HEK293 (cell line): ENCODE measurements around the gene ASB5.

Source experiments
- FEZF1 ChIP-seq: fragments of 450-650 bp; formaldehyde crosslinking; IDR thresholded peaks from 2 replicates; pipeline ENCODE4 v1.5.1; 2016; ENCODE audit warnings: missing biosample characterization, missing genetic modification characterization
- GFI1B ChIP-seq: fragments of 450-650 bp; formaldehyde crosslinking; IDR thresholded peaks from 2 replicates; pipeline ENCODE4 v1.5.1; 2016; ENCODE audit warnings: missing biosample characterization, missing genetic modification characterization
- KLF16 ChIP-seq: fragments of 450-650 bp; formaldehyde crosslinking; IDR thresholded peaks from 2 replicates; pipeline ENCODE4 v1.5.1; 2017; ENCODE audit warnings: missing biosample characterization, missing genetic modification characterization
- MYNN ChIP-seq: fragments of 450-650 bp; formaldehyde crosslinking; IDR thresholded peaks from 2 replicates; pipeline ENCODE4 v1.5.1; 2016; ENCODE audit warnings: missing biosample characterization, missing genetic modification characterization, borderline replicate concordance
- OSR2 ChIP-seq: fragments of 450-650 bp; formaldehyde crosslinking; IDR thresholded peaks from 2 replicates; pipeline ENCODE4 v1.5.1; 2016; ENCODE audit warnings: missing biosample characterization, missing genetic modification characterization
- SP7 ChIP-seq: fragments of 450-650 bp; formaldehyde crosslinking; IDR thresholded peaks from 2 replicates; pipeline ENCODE4 v1.5.1; 2016; ENCODE audit warnings: missing biosample characterization, missing genetic modification characterization
- WT1 ChIP-seq: fragments of 450-650 bp; formaldehyde crosslinking; IDR thresholded peaks from 2 replicates; pipeline ENCODE4 v1.5.1; 2016; ENCODE audit warnings: missing biosample characterization, missing genetic modification characterization
- ZBTB21 ChIP-seq: fragments of 450-650 bp; formaldehyde crosslinking; IDR thresholded peaks from 2 replicates; pipeline ENCODE4 v1.5.1; 2017; ENCODE audit warnings: missing biosample characterization, missing genetic modification characterization
- ZBTB48 ChIP-seq: fragments of 450-650 bp; formaldehyde crosslinking; IDR thresholded peaks from 2 replicates; pipeline ENCODE4 v1.5.1; 2016; ENCODE audit warnings: missing biosample characterization, missing genetic modification characterization
- ZFHX2 ChIP-seq: fragments of 450-650 bp; formaldehyde crosslinking; conservative IDR thresholded peaks from 2 replicates; pipeline ENCODE4 v1.5.1; 2016; ENCODE audit warnings: missing biosample characterization, missing genetic modification characterization
- ZFP37 ChIP-seq: fragments of 450-650 bp; formaldehyde crosslinking; IDR thresholded peaks from 2 replicates; pipeline ENCODE4 v1.5.1; 2016; ENCODE audit warnings: missing biosample characterization, missing genetic modification characterization
- ZNF24 ChIP-seq: fragments of 450-650 bp; formaldehyde crosslinking; IDR thresholded peaks from 2 replicates; pipeline ENCODE4 v1.5.1; 2016; ENCODE audit warnings: missing biosample characterization, missing genetic modification characterization
- ZNF394 ChIP-seq: fragments of 450-650 bp; formaldehyde crosslinking; IDR thresholded peaks from 2 replicates; pipeline ENCODE4 v1.5.1; 2016; ENCODE audit warnings: missing biosample characterization, missing genetic modification characterization, mild to moderate bottlenecking, moderate library complexity, borderline replicate concordance
- ZNF473 ChIP-seq: fragments of 450-650 bp; formaldehyde crosslinking; IDR thresholded peaks from 2 replicates; pipeline ENCODE4 v1.5.1; 2017; ENCODE audit warnings: missing biosample characterization, missing genetic modification characterization
- ZNF501 ChIP-seq: fragments of 450-650 bp; formaldehyde crosslinking; IDR thresholded peaks from 2 replicates; pipeline ENCODE4 v1.5.1; 2016; ENCODE audit warnings: missing biosample characterization, missing genetic modification characterization
- ZNF600 ChIP-seq: fragments of 450-650 bp; formaldehyde crosslinking; IDR thresholded peaks from 2 replicates; pipeline ENCODE4 v1.5.1; 2016; ENCODE audit warnings: missing biosample characterization, missing genetic modification characterization
- ZNF610 ChIP-seq: fragments of 450-650 bp; formaldehyde crosslinking; IDR thresholded peaks from 2 replicates; pipeline ENCODE4 v1.5.1; 2016; ENCODE audit warnings: missing biosample characterization, missing genetic modification characterization, borderline replicate concordance
- ZNF660 ChIP-seq: fragments of 450-650 bp; IDR thresholded peaks from 2 replicates; pipeline ENCODE4 v1.5.1; 2018; ENCODE audit warnings: missing biosample characterization, mild to moderate bottlenecking, missing genetic modification characterization
- ZNF664 ChIP-seq: fragments of 450-650 bp; formaldehyde crosslinking; IDR thresholded peaks from 2 replicates; pipeline ENCODE4 v1.5.1; 2016; ENCODE audit warnings: missing biosample characterization, missing genetic modification characterization
- ZNF776 ChIP-seq: fragments of 450-650 bp; formaldehyde crosslinking; IDR thresholded peaks from 2 replicates; pipeline ENCODE4 v1.5.0; 2017; ENCODE audit warnings: missing biosample characterization, missing genetic modification characterization, borderline replicate concordance
- ZNF843 ChIP-seq: fragments of 450-650 bp; formaldehyde crosslinking; IDR thresholded peaks from 2 replicates; pipeline ENCODE4 v1.5.1; 2016; ENCODE audit warnings: missing biosample characterization, missing genetic modification characterization
- ZXDB ChIP-seq: fragments of 450-650 bp; formaldehyde crosslinking; IDR thresholded peaks from 2 replicates; pipeline ENCODE4 v1.5.1; 2016; ENCODE audit warnings: missing biosample characterization, missing genetic modification characterization
- TF ChIP-seq, protein P1 (sequence below): fragments of 450-650 bp; formaldehyde crosslinking; IDR thresholded peaks from 2 replicates; pipeline ENCODE4 v1.5.1; 2016; ENCODE audit warnings: missing biosample characterization, missing genetic modification characterization
- TF ChIP-seq, protein P2 (sequence below): fragments of 450-650 bp; formaldehyde crosslinking; IDR thresholded peaks from 2 replicates; pipeline ENCODE4 v1.5.1; 2017; ENCODE audit warnings: missing biosample characterization, missing genetic modification characterization
- TF ChIP-seq, protein P3 (sequence below): fragments of 450-650 bp; formaldehyde crosslinking; IDR thresholded peaks from 2 replicates; pipeline ENCODE4 v1.5.1; 2016; ENCODE audit warnings: missing biosample characterization, missing genetic modification characterization
- TF ChIP-seq, protein P4 (sequence below): fragments of 450-650 bp; formaldehyde crosslinking; IDR thresholded peaks from 2 replicates; pipeline ENCODE4 v1.5.1; 2016; ENCODE audit warnings: missing biosample characterization, missing genetic modification characterization
- TF ChIP-seq, protein P5 (sequence below): fragments of 450-650 bp; formaldehyde crosslinking; IDR thresholded peaks from 2 replicates; pipeline ENCODE4 v1.5.1; 2016; ENCODE audit warnings: missing biosample characterization, missing genetic modification characterization
- TF ChIP-seq, protein P6 (sequence below): fragments of 450-650 bp; formaldehyde crosslinking; conservative IDR thresholded peaks from 2 replicates; pipeline ENCODE4 v1.5.1; 2016; ENCODE audit warnings: low read depth, missing biosample characterization, missing genetic modification characterization

ASB5 gene

DNA sequence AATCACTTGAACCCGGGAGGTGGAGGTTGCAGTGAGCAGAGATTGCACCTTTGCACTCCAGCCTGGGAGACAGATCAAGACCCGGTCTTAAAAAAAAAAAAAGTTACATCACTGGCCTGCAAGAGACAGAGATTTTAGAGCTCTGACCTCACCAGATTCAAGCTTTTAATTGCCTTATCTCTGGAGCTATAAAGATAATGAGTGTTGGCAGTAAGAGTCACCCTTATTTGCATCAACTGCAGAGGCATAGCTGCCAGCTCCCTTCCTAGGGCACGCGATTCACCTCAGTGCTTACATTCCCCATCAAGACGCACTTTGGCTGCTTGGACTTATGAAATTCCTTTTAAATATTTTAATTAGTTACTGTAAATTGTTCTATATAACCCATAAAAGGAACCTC, 61.2 kb downstream of the ASB5 start (continued):
- peak; percentile 97 for TF ChIP-seq FEZF1 (tag by site-specific recombination)
- peak; percentile 86 for TF ChIP-seq ZXDB (tag by site-specific recombination)
- peak; percentile 80; the same call in 1 of the 2 replicates for TF ChIP-seq ZNF24 (tag by site-specific recombination)
- peak; percentile 68; the same call in 1 of the 2 replicates for TF ChIP-seq ZNF501 (tag by site-specific recombination)
- no peak for TF ChIP-seq ZNF610 (tag by site-specific recombination)
- TF ChIP-seq KLF16 (tag by site-specific recombination): no peak
- TF ChIP-seq WT1 (tag by site-specific recombination): peak; percentile 78
- peak; percentile 35; the same call in 1 of the 2 replicates for TF ChIP-seq ZNF394 (tag by site-specific recombination)
- TF ChIP-seq MYNN (tag by site-specific recombination): peak; percentile 93
- TF ChIP-seq ZBTB48 (tag by site-specific recombination): no peak
- TF ChIP-seq ZNF473: no peak
- TF ChIP-seq ZBTB21 (tag by site-specific recombination): peak; percentile 88
- TF ChIP-seq ZNF843: peak; percentile 97
- TF ChIP-seq ZFP37 (tag by site-specific recombination): no peak
- peak; percentile 91 for TF ChIP-seq SP7
- no peak for TF ChIP-seq ZNF776 (tag by site-specific recombination)
- no peak for TF ChIP-seq ZFHX2
- TF ChIP-seq, protein P1, sequence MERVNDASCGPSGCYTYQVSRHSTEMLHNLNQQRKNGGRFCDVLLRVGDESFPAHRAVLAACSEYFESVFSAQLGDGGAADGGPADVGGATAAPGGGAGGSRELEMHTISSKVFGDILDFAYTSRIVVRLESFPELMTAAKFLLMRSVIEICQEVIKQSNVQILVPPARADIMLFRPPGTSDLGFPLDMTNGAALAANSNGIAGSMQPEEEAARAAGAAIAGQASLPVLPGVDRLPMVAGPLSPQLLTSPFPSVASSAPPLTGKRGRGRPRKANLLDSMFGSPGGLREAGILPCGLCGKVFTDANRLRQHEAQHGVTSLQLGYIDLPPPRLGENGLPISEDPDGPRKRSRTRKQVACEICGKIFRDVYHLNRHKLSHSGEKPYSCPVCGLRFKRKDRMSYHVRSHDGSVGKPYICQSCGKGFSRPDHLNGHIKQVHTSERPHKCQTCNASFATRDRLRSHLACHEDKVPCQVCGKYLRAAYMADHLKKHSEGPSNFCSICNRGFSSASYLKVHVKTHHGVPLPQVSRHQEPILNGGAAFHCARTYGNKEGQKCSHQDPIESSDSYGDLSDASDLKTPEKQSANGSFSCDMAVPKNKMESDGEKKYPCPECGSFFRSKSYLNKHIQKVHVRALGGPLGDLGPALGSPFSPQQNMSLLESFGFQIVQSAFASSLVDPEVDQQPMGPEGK (tag by site-specific recombination): peak; percentile 23; the same call in 1 of the 2 replicates
- peak; percentile 98 for TF ChIP-seq GFI1B (tag by site-specific recombination)
- TF ChIP-seq, protein P2, sequence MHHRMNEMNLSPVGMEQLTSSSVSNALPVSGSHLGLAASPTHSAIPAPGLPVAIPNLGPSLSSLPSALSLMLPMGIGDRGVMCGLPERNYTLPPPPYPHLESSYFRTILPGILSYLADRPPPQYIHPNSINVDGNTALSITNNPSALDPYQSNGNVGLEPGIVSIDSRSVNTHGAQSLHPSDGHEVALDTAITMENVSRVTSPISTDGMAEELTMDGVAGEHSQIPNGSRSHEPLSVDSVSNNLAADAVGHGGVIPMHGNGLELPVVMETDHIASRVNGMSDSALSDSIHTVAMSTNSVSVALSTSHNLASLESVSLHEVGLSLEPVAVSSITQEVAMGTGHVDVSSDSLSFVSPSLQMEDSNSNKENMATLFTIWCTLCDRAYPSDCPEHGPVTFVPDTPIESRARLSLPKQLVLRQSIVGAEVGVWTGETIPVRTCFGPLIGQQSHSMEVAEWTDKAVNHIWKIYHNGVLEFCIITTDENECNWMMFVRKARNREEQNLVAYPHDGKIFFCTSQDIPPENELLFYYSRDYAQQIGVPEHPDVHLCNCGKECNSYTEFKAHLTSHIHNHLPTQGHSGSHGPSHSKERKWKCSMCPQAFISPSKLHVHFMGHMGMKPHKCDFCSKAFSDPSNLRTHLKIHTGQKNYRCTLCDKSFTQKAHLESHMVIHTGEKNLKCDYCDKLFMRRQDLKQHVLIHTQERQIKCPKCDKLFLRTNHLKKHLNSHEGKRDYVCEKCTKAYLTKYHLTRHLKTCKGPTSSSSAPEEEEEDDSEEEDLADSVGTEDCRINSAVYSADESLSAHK (tag by site-specific recombination): peak; percentile 60; the same call in 1 of the 2 replicates
- TF ChIP-seq ZNF600 (tag by site-specific recombination): 0 out of 2 replicates have a peak, but pooled peaks have one; percentile 40
- TF ChIP-seq, protein P3, sequence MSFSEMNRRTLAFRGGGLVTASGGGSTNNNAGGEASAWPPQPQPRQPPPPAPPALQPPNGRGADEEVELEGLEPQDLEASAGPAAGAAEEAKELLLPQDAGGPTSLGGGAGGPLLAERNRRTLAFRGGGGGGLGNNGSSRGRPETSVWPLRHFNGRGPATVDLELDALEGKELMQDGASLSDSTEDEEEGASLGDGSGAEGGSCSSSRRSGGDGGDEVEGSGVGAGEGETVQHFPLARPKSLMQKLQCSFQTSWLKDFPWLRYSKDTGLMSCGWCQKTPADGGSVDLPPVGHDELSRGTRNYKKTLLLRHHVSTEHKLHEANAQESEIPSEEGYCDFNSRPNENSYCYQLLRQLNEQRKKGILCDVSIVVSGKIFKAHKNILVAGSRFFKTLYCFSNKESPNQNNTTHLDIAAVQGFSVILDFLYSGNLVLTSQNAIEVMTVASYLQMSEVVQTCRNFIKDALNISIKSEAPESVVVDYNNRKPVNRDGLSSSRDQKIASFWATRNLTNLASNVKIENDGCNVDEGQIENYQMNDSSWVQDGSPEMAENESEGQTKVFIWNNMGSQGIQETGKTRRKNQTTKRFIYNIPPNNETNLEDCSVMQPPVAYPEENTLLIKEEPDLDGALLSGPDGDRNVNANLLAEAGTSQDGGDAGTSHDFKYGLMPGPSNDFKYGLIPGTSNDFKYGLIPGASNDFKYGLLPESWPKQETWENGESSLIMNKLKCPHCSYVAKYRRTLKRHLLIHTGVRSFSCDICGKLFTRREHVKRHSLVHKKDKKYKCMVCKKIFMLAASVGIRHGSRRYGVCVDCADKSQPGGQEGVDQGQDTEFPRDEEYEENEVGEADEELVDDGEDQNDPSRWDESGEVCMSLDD (tag by site-specific recombination): no peak
- peak; percentile 85 for TF ChIP-seq OSR2 (tag by site-specific recombination)
- TF ChIP-seq, protein P4, sequence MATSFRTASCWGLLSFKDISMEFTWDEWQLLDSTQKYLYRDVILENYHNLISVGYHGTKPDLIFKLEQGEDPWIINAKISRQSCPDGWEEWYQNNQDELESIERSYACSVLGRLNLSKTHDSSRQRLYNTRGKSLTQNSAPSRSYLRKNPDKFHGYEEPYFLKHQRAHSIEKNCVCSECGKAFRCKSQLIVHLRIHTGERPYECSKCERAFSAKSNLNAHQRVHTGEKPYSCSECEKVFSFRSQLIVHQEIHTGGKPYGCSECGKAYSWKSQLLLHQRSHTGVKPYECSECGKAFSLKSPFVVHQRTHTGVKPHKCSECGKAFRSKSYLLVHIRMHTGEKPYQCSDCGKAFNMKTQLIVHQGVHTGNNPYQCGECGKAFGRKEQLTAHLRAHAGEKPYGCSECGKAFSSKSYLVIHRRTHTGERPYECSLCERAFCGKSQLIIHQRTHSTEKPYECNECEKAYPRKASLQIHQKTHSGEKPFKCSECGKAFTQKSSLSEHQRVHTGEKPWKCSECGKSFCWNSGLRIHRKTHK: no peak
- peak; percentile 49; the same call in 1 of the 2 replicates for TF ChIP-seq ZNF660 (tag by site-specific recombination)
- TF ChIP-seq, protein P5, sequence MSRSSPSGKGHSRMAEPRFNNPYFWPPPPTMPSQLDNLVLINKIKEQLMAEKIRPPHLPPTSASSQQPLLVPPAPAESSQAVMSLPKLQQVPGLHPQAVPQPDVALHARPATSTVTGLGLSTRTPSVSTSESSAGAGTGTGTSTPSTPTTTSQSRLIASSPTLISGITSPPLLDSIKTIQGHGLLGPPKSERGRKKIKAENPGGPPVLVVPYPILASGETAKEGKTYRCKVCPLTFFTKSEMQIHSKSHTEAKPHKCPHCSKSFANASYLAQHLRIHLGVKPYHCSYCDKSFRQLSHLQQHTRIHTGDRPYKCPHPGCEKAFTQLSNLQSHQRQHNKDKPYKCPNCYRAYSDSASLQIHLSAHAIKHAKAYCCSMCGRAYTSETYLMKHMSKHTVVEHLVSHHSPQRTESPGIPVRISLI (tag by site-specific recombination): peak; percentile 88
- TF ChIP-seq ZNF664: no peak
- TF ChIP-seq, protein P6, sequence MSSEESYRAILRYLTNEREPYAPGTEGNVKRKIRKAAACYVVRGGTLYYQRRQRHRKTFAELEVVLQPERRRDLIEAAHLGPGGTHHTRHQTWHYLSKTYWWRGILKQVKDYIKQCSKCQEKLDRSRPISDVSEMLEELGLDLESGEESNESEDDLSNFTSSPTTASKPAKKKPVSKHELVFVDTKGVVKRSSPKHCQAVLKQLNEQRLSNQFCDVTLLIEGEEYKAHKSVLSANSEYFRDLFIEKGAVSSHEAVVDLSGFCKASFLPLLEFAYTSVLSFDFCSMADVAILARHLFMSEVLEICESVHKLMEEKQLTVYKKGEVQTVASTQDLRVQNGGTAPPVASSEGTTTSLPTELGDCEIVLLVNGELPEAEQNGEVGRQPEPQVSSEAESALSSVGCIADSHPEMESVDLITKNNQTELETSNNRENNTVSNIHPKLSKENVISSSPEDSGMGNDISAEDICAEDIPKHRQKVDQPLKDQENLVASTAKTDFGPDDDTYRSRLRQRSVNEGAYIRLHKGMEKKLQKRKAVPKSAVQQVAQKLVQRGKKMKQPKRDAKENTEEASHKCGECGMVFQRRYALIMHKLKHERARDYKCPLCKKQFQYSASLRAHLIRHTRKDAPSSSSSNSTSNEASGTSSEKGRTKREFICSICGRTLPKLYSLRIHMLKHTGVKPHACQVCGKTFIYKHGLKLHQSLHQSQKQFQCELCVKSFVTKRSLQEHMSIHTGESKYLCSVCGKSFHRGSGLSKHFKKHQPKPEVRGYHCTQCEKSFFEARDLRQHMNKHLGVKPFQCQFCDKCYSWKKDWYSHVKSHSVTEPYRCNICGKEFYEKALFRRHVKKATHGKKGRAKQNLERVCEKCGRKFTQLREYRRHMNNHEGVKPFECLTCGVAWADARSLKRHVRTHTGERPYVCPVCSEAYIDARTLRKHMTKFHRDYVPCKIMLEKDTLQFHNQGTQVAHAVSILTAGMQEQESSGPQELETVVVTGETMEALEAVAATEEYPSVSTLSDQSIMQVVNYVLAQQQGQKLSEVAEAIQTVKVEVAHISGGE (tag by site-specific recombination): no peak
